Measurements from ENCODE around the gene PLA2G2C.

PLA2G2C gene

GRCh38 chr1:20184997-20185833 is 1.1 kb downstream of the PLA2G2C start:
- no peak for TF ChIP-seq ZNF8 (CRISPR knock-in tag; IDR thresholded peaks at IDR 0.05)
- TF ChIP-seq ZFP3 (CRISPR knock-in tag; IDR thresholded peaks at IDR 0.05): no peak
- no peak for TF ChIP-seq CSRNP3 (CRISPR knock-in tag; IDR thresholded peaks at IDR 0.05)
- no peak for TF ChIP-seq SNAI2 (CRISPR knock-in tag; IDR thresholded peaks at IDR 0.05)
- no peak for ATAC-seq

GRCh38 chr1:20184481-20184900 is 1.8 kb downstream of the PLA2G2C start:
- ATAC-seq: no peak
- TF ChIP-seq RARB (CRISPR knock-in tag; IDR thresholded peaks at IDR 0.05): no peak
- TF ChIP-seq TSHZ2 (CRISPR knock-in tag; IDR thresholded peaks at IDR 0.05): no peak
- TF ChIP-seq ZNF565 (CRISPR knock-in tag; conservative IDR thresholded peaks at IDR 0.05; ENCODE audit: low read depth): no peak
- TF ChIP-seq ISL1 (CRISPR knock-in tag; IDR thresholded peaks at IDR 0.05): no peak
- TF ChIP-seq PPARA (CRISPR knock-in tag; IDR thresholded peaks at IDR 0.05; ENCODE audit: borderline replicate concordance): no peak
- no peak for TF ChIP-seq CREB5 (CRISPR knock-in tag; IDR thresholded peaks at IDR 0.05; ENCODE audit: low read depth)

GRCh38 chr1:20183616-20184271 is 2.6 kb downstream of the PLA2G2C start:
- no peak for ATAC-seq
- TF ChIP-seq TOX (CRISPR knock-in tag; IDR thresholded peaks at IDR 0.05; ENCODE audit: borderline replicate concordance) (no peak), TSHZ2 (CRISPR knock-in tag; IDR thresholded peaks at IDR 0.05) (no peak), CSRNP3 (CRISPR knock-in tag; IDR thresholded peaks at IDR 0.05) (no peak), ZNF70 (CRISPR knock-in tag; IDR thresholded peaks at IDR 0.05) (no peak)

- ATAC-seq: no peak
- TF ChIP-seq ZC3H10 (CRISPR knock-in tag; IDR thresholded peaks at IDR 0.05) (no peak), TOX (CRISPR knock-in tag; IDR thresholded peaks at IDR 0.05; ENCODE audit: borderline replicate concordance) (no peak), PPARA (CRISPR knock-in tag; IDR thresholded peaks at IDR 0.05; ENCODE audit: borderline replicate concordance) (no peak), CREB5 (CRISPR knock-in tag; IDR thresholded peaks at IDR 0.05; ENCODE audit: low read depth) (no peak), ARNTL (CRISPR knock-in tag; IDR thresholded peaks at IDR 0.05; ENCODE audit: borderline replicate concordance, low read depth) (no peak), ZFP30 (CRISPR knock-in tag; IDR thresholded peaks at IDR 0.05) (no peak), ZNF70 (CRISPR knock-in tag; IDR thresholded peaks at IDR 0.05) (no peak), ZNF8 (CRISPR knock-in tag; IDR thresholded peaks at IDR 0.05) (no peak), PATZ1 (CRISPR knock-in tag; IDR thresholded peaks at IDR 0.05; ENCODE audit: borderline replicate concordance) (no peak), RARB (CRISPR knock-in tag; IDR thresholded peaks at IDR 0.05) (no peak), GLIS3 (CRISPR knock-in tag; IDR thresholded peaks at IDR 0.05) (no peak), CSDC2 (CRISPR knock-in tag; IDR thresholded peaks at IDR 0.05) (no peak), OSR1 (CRISPR knock-in tag; IDR thresholded peaks at IDR 0.05) (no peak), ESRRG (CRISPR knock-in tag; IDR thresholded peaks at IDR 0.05) (no peak), TCF4 (CRISPR knock-in tag; IDR thresholded peaks at IDR 0.05; ENCODE audit: borderline replicate concordance) (no peak), ZNF565 (CRISPR knock-in tag; conservative IDR thresholded peaks at IDR 0.05; ENCODE audit: low read depth) (no peak), SNAI2 (CRISPR knock-in tag; IDR thresholded peaks at IDR 0.05) (no peak)
Observed at GRCh38 chr1:20183035-20183434, 3.3 kb downstream of the PLA2G2C start.
